ELR (cell line): ENCODE measurements around the gene MLLT1.
A peak's percentile ranks its signal among the peaks of the same experiment; 100 is the strongest.

ENCODE experiments used
- DNase-seq: peaks from one replicate; pipeline ENCODE4 v3.0.0-alpha.2; 2015; ENCODE audit warnings: low read depth

MLLT1 gene

DNA sequence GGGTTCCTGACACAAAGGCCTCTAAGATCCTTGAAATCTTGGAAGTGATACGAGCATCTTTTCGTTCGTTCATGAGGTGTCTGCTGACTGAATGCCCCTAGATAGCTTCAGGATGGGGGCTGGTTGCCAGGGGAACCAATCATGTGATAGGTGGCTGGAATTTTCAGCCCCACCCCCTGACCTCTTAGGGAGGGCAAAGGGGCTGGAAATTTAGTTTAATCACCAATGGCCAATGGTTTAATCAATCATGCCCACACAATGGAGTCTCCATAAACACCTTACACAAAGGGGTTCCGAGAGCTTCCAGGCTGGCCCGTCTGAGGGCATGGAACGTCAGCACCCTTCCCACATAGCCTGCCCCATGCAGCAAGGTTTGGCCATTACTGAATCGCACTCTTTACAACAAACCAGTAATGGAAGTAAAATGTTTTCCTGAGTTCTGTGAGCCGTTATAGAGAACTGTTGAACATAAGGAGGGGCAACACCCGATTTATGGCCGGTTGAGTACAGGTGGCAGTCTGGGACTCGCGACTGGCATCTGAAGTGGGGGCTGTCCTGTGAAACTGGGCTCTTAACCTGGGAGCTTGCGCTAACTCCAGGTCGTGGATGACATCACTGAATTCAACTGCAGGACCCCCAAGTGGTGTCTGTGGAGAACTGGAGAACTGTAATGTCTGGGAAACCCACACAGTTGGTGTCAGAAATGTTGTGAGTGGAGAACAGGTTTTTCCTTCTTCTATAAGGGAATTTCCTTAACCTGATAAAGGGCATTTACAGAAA, 25.6 kb downstream of the MLLT1 start:
- DNase-seq: no peak

- DNase-seq: no peak
Measured at GRCh38 chr19:6252066-6252465, 27.7 kb downstream of the MLLT1 start.

DNA sequence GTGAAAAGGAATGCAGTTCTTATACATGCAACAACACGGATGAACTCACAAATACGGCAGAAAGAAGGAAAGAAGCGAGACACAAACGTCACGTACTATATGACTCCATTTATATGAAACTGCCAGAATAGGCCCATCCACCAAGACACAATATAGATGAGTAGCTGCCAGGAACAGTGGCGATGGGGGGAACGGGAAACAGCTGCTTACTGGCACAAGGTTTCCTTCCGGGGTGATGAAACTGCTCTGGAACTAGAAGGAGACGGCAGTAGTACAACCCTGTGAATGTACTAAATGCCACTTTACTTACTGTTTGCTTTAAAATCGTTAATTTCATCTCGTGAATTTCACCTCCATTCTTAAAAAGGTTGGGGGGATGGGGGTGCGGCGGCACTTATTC, 28.9 kb downstream of the MLLT1 start:
- no peak for DNase-seq

GRCh38 chr19:6250024-6250615, 29.7 kb downstream of the MLLT1 start:
- DNase-seq: peak; percentile 37

DNA sequence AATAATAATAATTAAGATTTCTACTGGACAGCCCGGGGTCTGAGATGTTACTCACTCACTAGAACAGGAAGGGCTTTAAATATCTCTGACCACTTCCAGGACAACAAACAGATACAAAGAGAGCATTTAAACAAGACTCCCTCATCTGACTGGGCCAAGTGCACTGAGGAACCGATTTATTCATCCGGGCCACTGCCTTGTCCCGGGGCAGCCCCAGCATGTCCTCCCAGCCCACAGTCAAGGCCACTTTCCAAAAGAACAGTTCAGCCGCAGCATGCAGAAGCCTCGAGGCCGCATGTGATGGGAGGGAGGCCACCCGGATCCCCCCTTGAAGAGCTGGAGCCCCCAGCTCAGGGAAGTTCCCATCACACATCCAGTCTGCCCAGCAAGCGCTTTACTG, 30.5 kb downstream of the MLLT1 start:
- DNase-seq: peak; percentile 30

DNA sequence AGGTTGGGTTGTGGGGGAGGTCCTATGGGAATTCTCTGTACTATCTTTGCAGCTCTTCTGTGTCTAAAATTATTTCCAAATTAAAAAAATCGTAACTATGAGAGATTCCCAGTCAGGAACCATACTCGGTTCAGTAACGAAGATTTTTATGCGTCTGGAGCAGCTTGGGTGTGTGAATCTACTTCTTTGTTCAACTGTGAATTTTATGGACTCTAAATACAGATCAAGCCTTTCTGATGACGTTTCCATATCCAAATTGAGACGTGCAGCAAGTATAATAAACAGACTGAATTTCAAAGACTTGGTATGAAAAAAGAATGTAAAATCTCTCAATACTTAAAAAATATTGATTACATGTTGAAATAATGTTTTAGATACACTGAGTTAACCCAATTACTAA, 30.9 kb downstream of the MLLT1 start:
- DNase-seq: no peak

DNA sequence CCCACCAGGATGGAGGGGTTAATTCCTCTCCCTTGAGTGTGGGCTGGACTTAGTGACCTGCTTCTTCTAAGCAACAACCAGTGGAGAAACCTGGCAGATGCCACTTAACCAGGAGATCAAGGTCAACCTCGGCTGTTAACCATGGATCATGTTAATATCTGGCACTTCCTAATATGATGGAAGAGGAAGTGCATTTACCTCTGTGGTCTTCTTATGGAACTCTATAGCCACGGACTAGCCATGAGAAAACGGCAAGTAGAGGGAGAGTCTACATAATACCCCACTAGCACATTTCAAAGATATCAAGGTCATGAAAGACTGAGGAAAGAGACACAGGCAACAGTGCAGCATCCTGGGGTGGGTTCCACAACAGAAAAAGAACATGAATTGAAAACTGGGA, 31.4 kb downstream of the MLLT1 start:
- no peak for DNase-seq

- no peak for DNase-seq
Measured at GRCh38 chr19:6247007-6247288, 32.8 kb downstream of the MLLT1 start.

- no peak for DNase-seq
Measured at GRCh38 chr19:6246174-6247006, 33.4 kb downstream of the MLLT1 start.

GRCh38 chr19:6242677-6243076, 37.1 kb downstream of the MLLT1 start:
- no peak for DNase-seq

DNA sequence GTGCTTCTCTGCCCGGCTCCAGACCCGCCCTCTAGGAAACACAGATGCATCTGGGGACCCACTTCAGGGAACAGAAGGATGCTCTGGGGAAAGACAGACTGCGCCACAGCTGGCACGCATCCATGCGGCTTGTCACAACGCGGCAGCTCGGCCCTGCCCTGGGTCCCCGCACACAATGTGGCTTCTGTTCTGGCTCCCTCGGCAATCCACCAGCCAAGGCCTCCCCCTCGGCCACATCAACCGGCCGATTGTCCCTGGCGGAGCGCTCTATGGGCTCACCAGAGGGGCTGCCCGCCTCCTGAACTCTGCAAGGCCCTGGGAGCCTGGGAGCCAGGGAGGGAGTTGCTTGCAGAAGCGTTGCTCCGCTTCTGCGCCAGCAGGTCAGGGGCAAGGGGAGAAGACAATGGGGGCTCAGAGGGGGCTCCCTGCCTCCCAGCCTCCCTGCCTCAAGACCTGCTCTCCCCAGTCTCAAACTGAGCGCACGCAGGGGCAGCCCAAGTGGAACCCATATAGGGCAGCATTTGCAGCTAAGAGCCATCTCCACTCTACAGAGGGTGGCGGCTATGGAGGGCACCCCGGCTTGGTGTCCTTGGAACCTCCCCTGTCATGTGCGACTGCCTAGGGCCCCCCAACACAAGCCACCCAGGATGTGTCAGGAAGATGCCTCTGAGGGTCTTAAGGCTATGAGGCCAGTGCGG, 37.9 kb downstream of the MLLT1 start:
- no peak for DNase-seq

- DNase-seq: no peak
Measured at GRCh38 chr19:6241056-6241455, 38.7 kb downstream of the MLLT1 start.

DNA sequence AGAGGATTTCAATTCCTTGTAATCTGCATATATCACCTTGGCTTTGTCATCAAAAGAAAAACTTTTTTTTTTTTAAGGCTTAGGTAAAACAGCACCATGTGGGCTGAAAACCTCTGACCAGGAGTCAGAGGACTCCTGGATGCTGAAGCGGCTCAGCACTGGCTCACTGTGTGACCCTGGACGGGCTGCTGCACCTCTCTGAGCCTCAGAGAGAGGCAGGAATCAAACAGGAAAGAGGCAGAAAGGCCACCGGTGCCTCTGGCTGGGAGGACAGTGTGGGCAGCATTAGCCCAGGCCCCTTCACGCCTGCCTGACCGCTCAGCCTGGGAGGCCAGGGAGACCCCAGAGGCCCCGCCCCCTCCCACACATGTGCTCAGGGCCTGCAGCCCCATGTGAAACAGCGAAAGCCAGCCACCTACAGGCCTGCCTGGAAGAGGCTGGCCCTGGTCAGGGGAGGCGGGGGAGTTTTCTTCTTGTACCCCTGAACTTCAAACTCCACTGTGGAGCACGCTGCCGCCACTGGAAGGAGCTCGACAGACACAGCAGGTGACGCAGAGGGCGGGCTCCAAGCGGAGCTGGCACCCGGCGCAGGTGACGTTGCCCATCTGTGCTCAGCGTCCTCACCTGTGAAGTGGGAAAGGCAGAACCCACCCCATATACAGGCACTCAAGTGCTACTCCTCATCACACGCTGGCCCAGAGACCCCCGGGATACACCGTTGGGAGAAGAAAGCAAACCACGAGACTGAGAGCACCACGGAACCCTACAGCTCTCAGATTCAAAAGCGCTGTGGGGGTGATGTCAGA, 39.7 kb downstream of the MLLT1 start:
- no peak for DNase-seq

DNA sequence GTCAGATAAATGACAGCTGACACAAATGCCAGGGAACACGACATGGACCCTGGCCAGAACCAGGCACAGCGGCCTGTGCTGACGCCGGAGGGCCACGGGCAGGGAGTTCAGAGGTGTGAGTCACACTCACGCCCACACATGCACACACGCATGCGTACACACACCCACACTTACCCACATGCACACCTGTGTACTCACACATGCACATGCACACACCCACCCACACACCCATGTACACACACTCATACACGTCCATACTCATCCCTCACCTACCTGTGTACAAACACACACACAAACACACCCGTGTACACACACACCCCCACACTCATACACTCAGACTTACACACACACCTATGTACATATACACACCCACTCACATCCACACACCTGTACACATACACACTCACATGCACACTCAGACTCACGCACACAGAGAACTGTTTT, 40.4 kb downstream of the MLLT1 start:
- DNase-seq: no peak

- no peak for DNase-seq
Measured at GRCh38 chr19:6238643-6239281, 41.0 kb downstream of the MLLT1 start.

DNA sequence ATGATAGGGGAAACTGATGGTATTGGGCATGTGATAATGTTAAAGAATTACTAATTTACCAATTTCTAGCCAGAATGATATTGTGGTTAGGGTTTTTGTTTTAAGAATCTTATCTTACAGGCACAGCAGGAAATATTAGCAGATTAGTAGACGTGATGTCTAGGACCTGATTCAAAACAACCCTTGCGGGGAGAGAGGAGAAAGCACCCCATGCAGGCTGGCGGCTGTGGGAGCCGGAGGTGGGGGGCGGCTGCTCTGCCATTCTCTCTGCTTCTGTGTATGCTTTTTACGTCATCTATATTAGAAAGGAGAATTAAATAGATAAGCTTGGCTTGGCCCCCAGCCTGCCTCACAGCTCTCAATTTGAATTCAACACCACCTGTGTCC, 41.5 kb downstream of the MLLT1 start:
- no peak for DNase-seq

GRCh38 chr19:6236310-6237291, 43.2 kb downstream of the MLLT1 start:
- DNase-seq: no peak

DNA sequence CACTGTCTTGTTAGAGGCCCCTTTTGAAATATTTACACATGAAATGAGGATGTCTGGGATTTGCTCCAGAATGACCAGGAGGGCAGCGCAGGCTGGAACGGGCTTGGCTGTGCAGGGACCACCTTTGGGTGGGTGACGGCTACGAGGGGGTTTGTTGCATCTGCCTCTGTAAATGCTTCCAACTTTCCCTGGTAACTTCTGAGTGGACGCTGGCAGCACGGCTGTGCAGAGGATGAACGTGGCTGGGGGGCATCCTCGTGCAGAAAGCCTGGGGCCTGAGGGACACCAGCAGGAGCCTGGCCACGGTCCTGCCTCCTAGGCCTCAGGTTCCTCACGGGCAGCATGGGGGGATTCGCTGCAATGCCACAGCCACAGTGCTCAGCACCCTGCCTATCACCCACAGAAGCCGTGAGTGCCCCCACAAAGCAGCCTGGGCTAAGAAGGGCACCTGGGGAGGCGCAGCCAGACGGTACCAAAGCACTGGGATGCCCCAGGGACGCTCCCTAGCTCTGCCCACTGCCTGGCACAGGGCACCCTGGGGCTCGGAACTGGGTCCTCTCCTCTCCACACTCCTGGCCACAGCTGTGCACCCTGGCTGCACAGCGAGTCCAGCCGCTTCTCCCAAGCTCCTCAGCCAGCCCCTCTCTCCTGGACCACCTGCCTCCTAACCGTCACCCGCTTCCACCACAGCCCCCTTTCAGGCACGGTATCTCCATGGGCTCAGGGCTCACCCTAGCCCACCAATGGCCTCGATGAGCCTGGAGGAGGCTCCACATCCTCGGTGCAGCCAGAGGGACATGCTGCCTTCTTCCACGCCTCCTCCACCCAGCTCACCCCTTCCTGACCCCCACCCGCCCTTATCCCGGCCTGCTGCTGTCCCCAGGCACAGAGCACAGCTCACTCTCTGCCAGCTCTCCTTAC, 44.5 kb downstream of the MLLT1 start:
- DNase-seq: no peak

- no peak for DNase-seq
Measured at GRCh38 chr19:6234527-6234926, 45.2 kb downstream of the MLLT1 start.
